Aorta (tissue), 5 donors: ENCODE data around the gene TBC1D19. TPM values are rescaled to one million over a fixed set of nuclear protein-coding genes. Genes with fewer than 3 reads are reported as not detected.
"Not testable (repeated sequence)": the region's sequence is repeated elsewhere in the genome, so short reads cannot be mapped to it uniquely, and the experiment has no call there.

ENCODE experiments used
- ATAC-seq: fragments of 200-7000 bp; cut with Tn5 transposase; one replicate; pipeline ENCODE4 v1.9.1; 2022; ENCODE audit warnings: moderate library complexity; ENCODE audit not compliant: low FRiP score
- DNase-seq, 2 donors: peaks; one replicate each; pipeline ENCODE4 v3.0.0-alpha.2; 2020
- H3K27ac ChIP-seq, 2 donors: one replicate each; pipeline ENCODE4 v1.5.1; 2013; ENCODE audit warnings: low read length in 2 of 2, mild to moderate bottlenecking in 2 of 2, moderate library complexity in 2 of 2, control low read depth in 1 of 2, inconsistent platforms in 1 of 2, low read depth in 1 of 2
- H3K27me3 ChIP-seq, 2 donors: one replicate each; pipeline ENCODE4 v1.6.1; 2013; ENCODE audit warnings: control low read depth in 1 of 2, low read length in 1 of 2, mild to moderate bottlenecking in 1 of 2, moderate library complexity in 1 of 2; ENCODE audit not compliant: insufficient read depth in 2 of 2, control insufficient read depth in 1 of 2
- H3K36me3 ChIP-seq, 2 donors: one replicate each; pipeline ENCODE4 v1.6.1; 2013; ENCODE audit warnings: control low read depth in 1 of 2, low read length in 1 of 2, mild to moderate bottlenecking in 1 of 2; ENCODE audit not compliant: insufficient read depth in 2 of 2, control insufficient read depth in 1 of 2
- H3K4me1 ChIP-seq, 2 donors: one replicate each; pipeline ENCODE4 v1.6.1; 2013; ENCODE audit warnings: low read length in 2 of 2, control low read depth in 1 of 2, mild to moderate bottlenecking in 1 of 2, moderate library complexity in 1 of 2; ENCODE audit not compliant: insufficient read depth in 2 of 2, control insufficient read depth in 1 of 2
- H3K4me3 ChIP-seq, 2 donors: one replicate each; pipeline ENCODE4 v1.5.1; 2013; ENCODE audit warnings: low read length in 2 of 2, control low read depth in 1 of 2, mild to moderate bottlenecking in 1 of 2
- H3K9me3 ChIP-seq: one replicate; pipeline ENCODE4 v1.6.1; 2013; ENCODE audit warnings: mild to moderate bottlenecking, low read length; ENCODE audit not compliant: control insufficient read depth
- WGBS, 2 donors: extraction: QIAGEN DNeasy Blood & Tissue Kit; methylation state at CpG; one replicate each; pipeline ENCODE4 v1.1.7; 2013; 5-methylcytosine and 5-hydroxymethylcytosine counted together
- intact Hi-C, 2 donors: fragments of 100-400 bp; cut with DNase I; formaldehyde crosslinking; loops; one replicate each; pipeline versions ENCODE4 v1.14.2 to v1.15.0; 2022
- polyA plus RNA-seq, 2 donors: library from polyadenylated mRNA; stranded (reverse); fragments of 200-250 nt; gene quantifications; one replicate each; pipeline ENCODE4 v1.2.3, GENCODE V29; 2013
- total RNA-seq, 2 donors: library from RNA; stranded (reverse); fragmentation: NEBNext Ultra II Directional; extraction: Animal tissue kit (Norgen Biotek cat#: 25700); gene quantifications; one replicate each; pipeline ENCODE4 v1.2.1, GENCODE V29; 2021
- donor health status: healthy with polysubstance abuse.
- donor health status: Bipolar disorder and iron deficiency.
- donor health status: DM: no; HTN: no; CAD: no.
- donor health status: DM: no; HTN: no; CAD: no.
- donor health status: DM: yes; HTN: yes; CAD: no.

Gene TBC1D19
- total and polyA plus RNA-seq, 4 donors = 2.9 to 13.2 (median 7.1) TPM

- ATAC-seq = no peak
- no peak for DNase-seq
- no peaks in the 10 kb centered on the region for H3K27me3 ChIP-seq
- intact Hi-C loops = no loop called here
- no peaks in the 10 kb centered on the region for H3K9me3 ChIP-seq
- H3K4me3 ChIP-seq = no peak overlapping the region
- H3K36me3 ChIP-seq = no peaks in the 10 kb centered on the region
- peaks cover 0 to 1% of the 10 kb centered on the region in 2 donors for H3K4me1 ChIP-seq
- WGBS, 2 donors = 98 to 100% methylated on average over 2 of the region's 2 CpGs
- H3K27ac ChIP-seq = no peak overlapping the region
Measured at GRCh38 chr4:26609868-26610267, 26.0 kb downstream of the TBC1D19 start.

DNA sequence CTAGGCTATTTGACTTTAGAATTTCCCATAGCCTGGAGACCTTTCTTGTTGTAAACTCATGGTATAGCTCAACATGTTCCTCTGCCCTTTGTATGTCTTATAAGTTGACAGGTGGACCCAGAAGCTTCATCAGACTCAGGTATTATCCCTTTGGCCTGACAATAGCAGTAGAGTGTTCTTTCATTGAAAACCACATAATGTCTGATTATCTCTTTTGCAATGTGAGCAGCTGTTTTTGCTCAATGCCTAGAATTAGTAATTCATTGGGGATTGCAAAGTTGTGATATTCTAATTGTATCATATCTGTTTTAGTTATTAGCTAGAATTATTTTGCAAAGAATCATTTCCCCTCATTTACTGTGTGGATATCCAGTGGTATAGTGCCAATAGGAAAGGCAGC, 27.5 kb downstream of the TBC1D19 start:
- ATAC-seq = no peak
- no peaks in the 10 kb centered on the region for H3K9me3 ChIP-seq
- no peak for DNase-seq
- intact Hi-C loops = no loop called here
- no peaks in the 10 kb centered on the region for H3K27me3 ChIP-seq
- no peak overlapping the region for H3K27ac ChIP-seq
- H3K36me3 ChIP-seq = no peaks in the 10 kb centered on the region
- no peak overlapping the region for H3K4me3 ChIP-seq
- H3K4me1 ChIP-seq = peaks cover 0 to 1% of the 10 kb centered on the region in 2 donors

GRCh38 chr4:26611885-26612284, 28.0 kb downstream of the TBC1D19 start:
- WGBS, 2 donors = 89 to 92% methylated on average over 1 of the region's 1 CpG
- Histone ChIP-seq H3K4me3 (no peak overlapping the region), H3K36me3 (no peaks in the 10 kb centered on the region), H3K27me3 (no peaks in the 10 kb centered on the region), H3K4me1 (peaks cover 0 to 1% of the 10 kb centered on the region in 2 donors), H3K27ac (no peak overlapping the region), H3K9me3 (no peaks in the 10 kb centered on the region)
- DNase-seq (no peak), ATAC-seq (no peak)
- intact Hi-C loops = no loop called here

- H3K27ac ChIP-seq = no peak overlapping the region
- no peak for DNase-seq
- H3K4me1 ChIP-seq = peaks cover 0 to 1% of the 10 kb centered on the region in 2 donors
- no peaks in the 10 kb centered on the region for H3K36me3 ChIP-seq
- no peak for ATAC-seq
- WGBS, 2 donors = 28 to 40% methylated on average over 1 of the region's 1 CpG
- H3K27me3 ChIP-seq = no peaks in the 10 kb centered on the region
- intact Hi-C loops = no loop called here
- H3K4me3 ChIP-seq = no peak overlapping the region
- no peaks in the 10 kb centered on the region for H3K9me3 ChIP-seq
Measured at GRCh38 chr4:26613237-26613636, 29.4 kb downstream of the TBC1D19 start.

DNA sequence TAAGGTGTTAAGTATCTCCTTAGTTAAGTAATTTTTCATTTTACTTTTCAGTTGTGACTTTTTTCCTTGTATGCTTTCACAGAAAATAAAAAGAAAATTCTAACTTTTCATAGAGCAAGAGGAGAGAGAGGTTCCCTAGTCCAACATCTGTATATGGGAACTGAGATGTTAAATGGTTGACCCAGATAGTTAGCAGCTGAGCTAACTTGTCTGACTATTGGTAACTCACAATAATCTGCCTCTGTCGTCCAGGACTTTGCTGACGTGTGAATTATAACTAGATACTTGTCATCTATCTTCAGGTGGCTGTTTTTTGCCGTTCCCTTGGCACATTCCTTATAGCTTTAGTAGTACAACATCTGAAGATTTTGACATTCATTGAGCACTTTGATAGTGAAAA, 29.9 kb downstream of the TBC1D19 start:
- H3K27ac ChIP-seq = no peak overlapping the region
- no peaks in the 10 kb centered on the region for H3K9me3 ChIP-seq
- peaks cover 0 to 1% of the 10 kb centered on the region in 2 donors for H3K4me1 ChIP-seq
- no peak for DNase-seq
- no peak for ATAC-seq
- WGBS, 2 donors = 68 to 71% methylated on average over 3 of the region's 3 CpGs
- intact Hi-C loops = no loop called here
- H3K4me3 ChIP-seq = no peak overlapping the region
- no peaks in the 10 kb centered on the region for H3K27me3 ChIP-seq
- H3K36me3 ChIP-seq = no peaks in the 10 kb centered on the region

GRCh38 chr4:26619784-26620183, 35.9 kb downstream of the TBC1D19 start:
- no peak overlapping the region for H3K27ac ChIP-seq
- H3K27me3 ChIP-seq = no peaks in the 10 kb centered on the region
- H3K4me3 ChIP-seq = no peak overlapping the region
- H3K4me1 ChIP-seq = no peaks in the 10 kb centered on the region
- no peaks in the 10 kb centered on the region for H3K36me3 ChIP-seq
- H3K9me3 ChIP-seq = no peaks in the 10 kb centered on the region
- intact Hi-C loops = no loop called here
- no peak for ATAC-seq
- no peak for DNase-seq

- peak in 1 of 2 donors; percentile 18 for DNase-seq
- H3K27me3 ChIP-seq = no peaks in the 10 kb centered on the region
- H3K27ac ChIP-seq = no peak overlapping the region
- H3K36me3 ChIP-seq = no peaks in the 10 kb centered on the region
- 87 to 96% methylated on average over 3 of the region's 3 CpGs for WGBS, 2 donors
- H3K4me3 ChIP-seq = no peak overlapping the region
- H3K4me1 ChIP-seq = no peaks in the 10 kb centered on the region
- no peak for ATAC-seq
- intact Hi-C loops = no loop called here
- H3K9me3 ChIP-seq = no peaks in the 10 kb centered on the region
Measured at GRCh38 chr4:26621366-26621765, 37.5 kb downstream of the TBC1D19 start.

DNA sequence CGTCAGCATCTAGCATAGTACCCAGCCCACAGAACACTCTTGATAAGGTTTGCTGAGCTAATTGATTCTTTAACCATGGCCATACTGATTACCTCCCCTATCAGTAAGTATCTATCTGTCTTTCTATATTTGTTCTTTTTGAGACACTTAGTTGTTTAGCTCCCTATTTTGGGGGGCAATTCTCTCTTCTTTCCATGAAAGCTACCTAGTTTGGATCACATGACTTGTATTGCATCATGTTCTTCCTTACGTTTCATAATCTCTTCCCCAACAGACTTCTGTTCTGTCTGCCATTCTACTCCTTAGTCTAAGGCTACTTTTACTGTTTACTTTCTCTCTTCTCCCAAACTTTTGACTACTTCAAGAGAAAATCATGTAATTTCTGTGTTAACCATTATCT, 39.0 kb downstream of the TBC1D19 start:
- DNase-seq = no peak
- H3K27ac ChIP-seq = no peak overlapping the region
- ATAC-seq = no peak
- H3K4me1 ChIP-seq = no peaks in the 10 kb centered on the region
- intact Hi-C loops = no loop called here
- H3K4me3 ChIP-seq = no peak overlapping the region
- no peaks in the 10 kb centered on the region for H3K9me3 ChIP-seq
- no peaks in the 10 kb centered on the region for H3K36me3 ChIP-seq
- H3K27me3 ChIP-seq = no peaks in the 10 kb centered on the region
- WGBS, 2 donors = 75 to 86% methylated on average over 2 of the region's 2 CpGs

- H3K9me3 ChIP-seq, H3K4me3 ChIP-seq, H3K4me1 ChIP-seq, DNase-seq, H3K27ac ChIP-seq, H3K27me3 ChIP-seq, H3K36me3 ChIP-seq, intact Hi-C loops, ATAC-seq: not testable (repeated sequence)
- 95% methylated on average over 2 of the region's 2 CpGs; no CpG with 5 or more reads in 1 of the 2 donors for WGBS, 2 donors
Measured at GRCh38 chr4:26626658-26627057, 42.8 kb downstream of the TBC1D19 start.
